ENCODE data around the gene CHID1.

CHID1 gene

DNA sequence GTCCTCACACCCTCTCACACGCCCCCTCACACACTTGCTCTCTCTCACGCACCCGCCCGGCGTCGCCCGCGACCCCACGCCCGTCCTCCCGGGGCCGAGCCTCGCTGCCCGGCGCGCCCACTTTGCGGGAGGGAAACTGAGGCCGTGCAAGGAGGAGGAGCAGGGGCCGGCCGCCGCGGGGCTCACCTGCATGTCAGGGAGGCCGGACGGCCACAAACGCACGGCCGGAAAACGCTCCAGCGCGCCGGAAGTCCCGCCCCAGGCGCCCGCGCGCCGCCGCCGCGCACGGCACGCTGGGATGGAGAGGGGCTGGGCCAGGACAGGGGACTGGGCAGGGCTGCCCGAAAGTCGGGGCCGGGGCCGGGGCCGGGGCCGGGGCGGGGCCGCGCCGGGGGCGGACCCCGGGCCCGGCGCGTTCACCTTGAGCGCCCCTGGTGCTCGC, at the start of gene CHID1:
TSS of gene CHID1 (minus strand) at position 222 of the 442 bp plus-strand sequence. CDS start 5,994 bp downstream, outside the sequence.
- Histone ChIP-seq H3K36me3 (ENCODE audit: control insufficient read depth, insufficient read depth, low read length) (no peaks in the 10 kb centered on the region), H3K27ac (ENCODE audit: low read length) (no peak within 1 kb of the TSS), H3K9me3 (ENCODE audit: control insufficient read depth, insufficient read depth, low read length) (no peaks in the 10 kb centered on the region), H3K4me3 (ENCODE audit: low read length) (peak within 1 kb of the TSS; percentile 69), H3K27me3 (ENCODE audit: control insufficient read depth, insufficient read depth, low read length) (no peaks in the 10 kb centered on the region), H3K4me1 (ENCODE audit: control insufficient read depth, insufficient read depth, low read length) (peaks cover 2% of the 10 kb centered on the region; the same call in 1 of the 2 replicates)
- no peak for DNase-seq (ENCODE audit: low read depth, low spot score)
- no CpG with 5 or more reads among the region's 59 CpGs for WGBS (ENCODE audit: insufficient coverage, insufficient read length)

DNA sequence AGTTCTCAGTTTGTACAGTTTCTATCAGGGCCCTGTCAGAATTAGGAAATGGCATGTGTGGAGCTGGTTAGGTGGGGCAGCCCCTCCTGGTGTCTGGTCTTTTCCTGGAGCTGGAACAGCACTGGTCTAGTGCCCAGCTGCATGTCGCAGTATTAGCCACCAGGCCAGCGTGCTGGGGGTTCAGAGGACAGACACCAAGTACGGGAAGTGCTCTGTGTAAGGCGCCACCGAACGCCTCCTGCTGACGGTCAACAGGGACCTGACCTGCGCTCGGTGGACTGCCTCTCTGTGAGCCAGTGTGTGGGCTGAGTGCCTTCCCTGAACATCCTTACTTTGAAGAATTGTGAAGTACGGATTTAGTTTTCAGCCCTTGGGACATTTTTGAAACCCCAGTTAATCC, 49.0 kb upstream of the CHID1 start:
- H3K4me3 ChIP-seq (ENCODE audit: low read length): no peak overlapping the region
- whole genome bisulfite sequencing (ENCODE audit: insufficient coverage, insufficient read length): no CpG with 5 or more reads among the region's 10 CpGs

DNA sequence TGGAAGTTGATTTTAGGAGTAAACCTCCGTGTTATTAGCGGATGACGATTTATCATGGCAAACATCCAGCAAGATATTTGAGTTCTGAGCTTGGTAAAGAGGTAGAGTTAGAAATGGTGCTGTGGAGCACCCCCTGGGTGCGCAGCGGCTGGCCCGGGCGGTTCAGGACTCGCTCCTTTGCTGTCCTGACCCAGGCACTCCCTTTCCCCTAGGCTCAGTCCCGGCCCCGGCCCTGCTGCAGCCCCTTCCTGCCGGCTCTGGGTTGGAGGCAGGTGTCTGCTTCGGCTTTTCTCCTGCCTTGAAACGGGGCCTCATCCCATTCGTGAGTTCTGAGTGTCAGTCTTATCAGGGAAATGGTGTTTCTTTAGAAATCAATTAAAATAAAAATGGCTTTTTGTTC, 48.4 kb upstream of the CHID1 start:
- Histone ChIP-seq H3K36me3 (ENCODE audit: control insufficient read depth, insufficient read depth, low read length) (peaks cover 4% of the 10 kb centered on the region; the same call in 1 of the 2 replicates), H3K4me1 (ENCODE audit: control insufficient read depth, insufficient read depth, low read length) (peaks cover 8% of the 10 kb centered on the region), H3K27ac (ENCODE audit: low read length) (no peak overlapping the region), H3K4me3 (ENCODE audit: low read length) (no peak overlapping the region), H3K27me3 (ENCODE audit: control insufficient read depth, insufficient read depth, low read length) (no peaks in the 10 kb centered on the region), H3K9me3 (ENCODE audit: control insufficient read depth, insufficient read depth, low read length) (no peaks in the 10 kb centered on the region)
- no peak for DNase-seq (ENCODE audit: low read depth, low spot score)
- WGBS (ENCODE audit: insufficient coverage, insufficient read length): no CpG with 5 or more reads among the region's 14 CpGs

More for the DNA sequence above, 49.0 kb upstream of the CHID1 start:
- Histone ChIP-seq H3K9me3 (ENCODE audit: control insufficient read depth, insufficient read depth, low read length) (no peaks in the 10 kb centered on the region), H3K27me3 (ENCODE audit: control insufficient read depth, insufficient read depth, low read length) (no peaks in the 10 kb centered on the region), H3K27ac (ENCODE audit: low read length) (no peak overlapping the region), H3K36me3 (ENCODE audit: control insufficient read depth, insufficient read depth, low read length) (peaks cover 4% of the 10 kb centered on the region; the same call in 1 of the 2 replicates), H3K4me1 (ENCODE audit: control insufficient read depth, insufficient read depth, low read length) (peaks cover 8% of the 10 kb centered on the region)
- DNase-seq (ENCODE audit: low read depth, low spot score): no peak

DNA sequence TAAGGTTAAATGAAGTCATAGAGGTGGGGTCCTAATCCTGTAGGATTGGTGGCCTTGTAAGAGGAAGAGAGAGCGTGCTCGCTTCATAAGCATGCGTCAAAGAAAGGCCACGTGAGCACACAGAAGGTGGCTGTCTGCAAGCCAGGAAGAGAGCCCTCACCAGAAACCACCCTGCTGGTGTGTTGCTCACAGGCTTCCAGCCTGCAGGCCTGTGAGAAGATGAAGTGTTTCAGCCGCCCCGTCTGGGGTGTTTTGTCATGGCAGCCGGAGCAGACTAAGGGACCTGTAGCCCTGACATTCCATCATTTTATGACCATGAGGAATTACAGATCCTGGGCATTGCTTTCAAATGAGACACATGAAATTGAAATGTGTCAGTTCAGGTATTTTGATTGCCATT, 47.5 kb upstream of the CHID1 start:
- Histone ChIP-seq H3K4me3 (ENCODE audit: low read length) (no peak overlapping the region), H3K36me3 (ENCODE audit: control insufficient read depth, insufficient read depth, low read length) (no peaks in the 10 kb centered on the region), H3K4me1 (ENCODE audit: control insufficient read depth, insufficient read depth, low read length) (peaks cover 8% of the 10 kb centered on the region), H3K27ac (ENCODE audit: low read length) (no peak overlapping the region), H3K27me3 (ENCODE audit: control insufficient read depth, insufficient read depth, low read length) (no peaks in the 10 kb centered on the region), H3K9me3 (ENCODE audit: control insufficient read depth, insufficient read depth, low read length) (no peaks in the 10 kb centered on the region)
- DNase-seq (ENCODE audit: low read depth, low spot score): no peak
- whole genome bisulfite sequencing (ENCODE audit: insufficient coverage, insufficient read length): no CpG with 5 or more reads among the region's 7 CpGs

DNA sequence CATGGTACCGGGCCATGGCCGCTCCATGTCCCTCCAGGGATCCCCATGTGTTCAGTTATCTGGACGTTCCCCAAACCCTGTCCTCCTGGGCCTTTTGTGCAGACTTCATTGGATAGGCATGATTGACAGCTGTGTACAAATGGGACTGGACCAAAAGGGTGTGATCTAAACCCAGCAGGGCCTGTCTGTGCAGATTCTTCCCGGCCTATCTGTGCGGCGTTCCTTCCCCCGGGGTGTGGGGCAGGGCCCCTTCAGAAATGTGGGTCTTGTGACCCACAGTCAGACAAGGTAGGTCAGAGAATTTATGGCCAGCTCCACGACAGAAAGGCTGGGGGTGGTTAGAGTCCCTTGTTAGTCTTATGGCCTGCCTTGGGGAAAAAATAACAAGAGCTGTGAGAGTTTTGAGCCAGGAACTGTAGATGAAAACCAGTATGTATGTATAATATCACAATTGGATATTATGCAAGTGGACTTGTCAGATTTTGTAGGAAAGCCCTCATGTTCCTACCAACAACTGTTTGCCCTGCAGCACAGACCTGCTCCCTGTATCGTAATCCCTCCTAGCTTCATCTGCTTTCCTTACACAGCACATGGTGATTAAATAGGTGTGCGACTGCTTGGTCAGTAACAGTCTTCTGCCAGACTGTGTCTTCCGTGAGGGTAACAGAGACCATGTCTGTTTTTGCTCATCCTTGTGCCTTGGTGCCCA, 46.8 kb upstream of the CHID1 start:
- no peak overlapping the region for H3K4me3 ChIP-seq (ENCODE audit: low read length)
- peaks cover 8% of the 10 kb centered on the region for H3K4me1 ChIP-seq (ENCODE audit: control insufficient read depth, insufficient read depth, low read length)
- H3K27me3 ChIP-seq (ENCODE audit: control insufficient read depth, insufficient read depth, low read length): no peaks in the 10 kb centered on the region
- no peaks in the 10 kb centered on the region for H3K9me3 ChIP-seq (ENCODE audit: control insufficient read depth, insufficient read depth, low read length)
- no peaks in the 10 kb centered on the region for H3K36me3 ChIP-seq (ENCODE audit: control insufficient read depth, insufficient read depth, low read length)
- no CpG with 5 or more reads among the region's 11 CpGs for WGBS (ENCODE audit: insufficient coverage, insufficient read length)
- no peak for DNase-seq (ENCODE audit: low read depth, low spot score)
- no peak overlapping the region for H3K27ac ChIP-seq (ENCODE audit: low read length)

DNA sequence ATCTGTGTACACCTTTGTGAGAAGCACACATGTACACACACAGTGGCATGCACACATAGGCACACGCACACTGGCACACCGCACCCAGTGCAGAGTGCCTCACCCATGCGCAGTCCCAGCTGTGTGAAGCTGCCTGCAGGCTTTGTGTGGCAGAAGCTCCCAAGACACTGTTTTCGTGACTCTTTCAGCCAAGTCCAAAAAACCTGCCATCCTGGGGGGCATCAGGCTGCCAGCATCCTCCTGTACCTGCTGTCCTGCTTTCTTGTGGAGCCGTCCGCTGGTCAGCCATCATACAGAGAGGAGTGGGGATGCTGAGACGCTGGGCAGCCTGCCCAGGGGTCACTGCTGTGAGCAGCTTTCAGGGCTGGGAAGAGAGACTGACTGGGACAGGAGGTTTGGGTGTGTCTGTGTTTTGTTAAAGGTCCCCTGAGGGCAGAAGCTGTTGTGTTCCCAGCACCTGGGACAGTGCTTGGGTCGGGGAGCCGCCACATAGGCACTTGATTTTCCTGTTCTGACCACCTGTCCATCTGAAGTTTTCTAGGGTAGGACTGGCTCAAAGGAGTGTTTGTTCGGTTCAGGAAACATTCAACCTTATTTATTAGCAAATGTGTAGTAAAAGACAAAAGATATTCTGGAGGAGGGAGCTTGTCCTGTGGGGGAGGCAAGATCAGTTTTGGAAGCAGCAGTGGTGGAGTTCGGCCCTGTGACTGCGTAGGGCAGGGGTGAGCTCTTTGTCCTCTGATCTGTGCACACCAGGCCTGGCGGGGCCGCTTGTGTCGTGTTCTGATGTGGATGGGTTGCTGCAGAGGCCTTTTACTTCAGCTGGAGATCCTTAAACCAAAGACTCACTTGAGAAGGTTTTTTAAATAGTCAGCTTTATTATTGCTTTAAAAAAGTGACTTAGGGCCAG, 44.8 kb upstream of the CHID1 start:
- no CpG with 5 or more reads among the region's 15 CpGs for WGBS (ENCODE audit: insufficient coverage, insufficient read length)
- no peaks in the 10 kb centered on the region for H3K36me3 ChIP-seq (ENCODE audit: control insufficient read depth, insufficient read depth, low read length)
- no peaks in the 10 kb centered on the region for H3K9me3 ChIP-seq (ENCODE audit: control insufficient read depth, insufficient read depth, low read length)
- no peak for DNase-seq (ENCODE audit: low read depth, low spot score)
- no peak overlapping the region for H3K27ac ChIP-seq (ENCODE audit: low read length)
- H3K4me3 ChIP-seq (ENCODE audit: low read length): no peak overlapping the region
- no peaks in the 10 kb centered on the region for H3K27me3 ChIP-seq (ENCODE audit: control insufficient read depth, insufficient read depth, low read length)
- peaks cover 8% of the 10 kb centered on the region for H3K4me1 ChIP-seq (ENCODE audit: control insufficient read depth, insufficient read depth, low read length)

DNA sequence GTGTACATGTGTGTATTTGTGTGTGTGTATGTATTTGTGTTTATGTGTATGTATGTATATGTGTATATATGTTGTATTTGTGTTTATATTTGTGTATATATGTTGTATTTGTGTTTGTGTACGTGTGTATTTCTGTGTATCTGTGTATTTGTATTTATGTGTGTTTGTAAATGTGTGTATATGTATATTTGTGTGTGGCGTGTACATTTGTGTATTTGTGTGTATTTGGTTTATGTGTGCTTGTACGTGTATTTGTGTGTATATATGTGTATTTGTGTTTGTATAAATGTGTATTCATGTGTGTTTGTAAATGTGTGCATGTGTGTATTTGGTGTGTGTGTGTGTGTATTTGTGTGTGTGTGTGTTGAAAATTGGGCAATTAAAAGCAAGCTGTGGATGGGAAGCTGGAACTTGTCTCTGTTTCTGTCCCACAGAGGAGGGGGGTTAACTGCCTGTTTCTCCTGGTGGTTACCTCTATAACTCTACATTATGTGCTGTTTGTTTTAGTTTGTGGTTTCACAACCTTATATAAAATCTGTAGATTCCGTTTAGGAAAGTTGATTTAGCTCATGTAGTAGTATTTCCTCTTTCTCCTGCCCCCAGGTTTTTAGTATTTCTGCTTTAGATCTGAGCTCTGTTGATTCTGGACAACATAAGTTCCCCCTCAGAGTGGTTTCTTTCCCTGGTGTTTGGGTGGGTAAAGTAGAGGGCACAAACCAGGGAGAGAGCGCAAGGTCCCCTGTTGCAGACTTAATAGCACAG, 44.0 kb upstream of the CHID1 start:
- Histone ChIP-seq H3K27me3 (ENCODE audit: control insufficient read depth, insufficient read depth, low read length) (no peaks in the 10 kb centered on the region), H3K4me3 (ENCODE audit: low read length) (no peak overlapping the region), H3K27ac (ENCODE audit: low read length) (no peak overlapping the region), H3K9me3 (ENCODE audit: control insufficient read depth, insufficient read depth, low read length) (no peaks in the 10 kb centered on the region), H3K4me1 (ENCODE audit: control insufficient read depth, insufficient read depth, low read length) (peaks cover 8% of the 10 kb centered on the region), H3K36me3 (ENCODE audit: control insufficient read depth, insufficient read depth, low read length) (no peaks in the 10 kb centered on the region)
- 100% methylated on average over 3 of the region's 5 CpGs for WGBS (ENCODE audit: insufficient coverage, insufficient read length)
- no peak for DNase-seq (ENCODE audit: low read depth, low spot score)

DNA sequence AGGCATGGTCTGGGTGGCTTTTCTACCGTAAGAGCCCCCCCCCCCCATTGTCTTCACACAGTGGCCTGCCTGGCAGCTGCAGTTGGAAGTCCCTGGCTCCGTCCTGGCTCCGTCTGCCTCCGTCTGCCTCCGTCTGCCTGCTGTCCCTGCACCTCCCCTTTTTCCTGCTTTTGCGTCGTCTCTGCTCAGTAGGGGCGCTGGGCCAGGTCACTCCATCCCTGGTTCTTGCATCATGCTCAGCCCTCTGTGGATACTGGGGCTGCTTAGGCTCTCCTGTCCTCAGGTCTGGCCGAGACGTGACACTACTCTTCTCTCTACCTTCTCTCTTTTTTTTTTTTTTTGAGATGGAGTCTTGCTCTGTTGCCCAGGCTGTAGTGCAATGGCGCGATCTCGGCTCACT, 42.9 kb upstream of the CHID1 start:
- H3K4me3 ChIP-seq (ENCODE audit: low read length): no peak overlapping the region
- H3K27me3 ChIP-seq (ENCODE audit: control insufficient read depth, insufficient read depth, low read length): no peaks in the 10 kb centered on the region
- no peaks in the 10 kb centered on the region for H3K9me3 ChIP-seq (ENCODE audit: control insufficient read depth, insufficient read depth, low read length)
- no peak for DNase-seq (ENCODE audit: low read depth, low spot score)
- H3K27ac ChIP-seq (ENCODE audit: low read length): no peak overlapping the region
- no CpG with 5 or more reads among the region's 13 CpGs for WGBS (ENCODE audit: insufficient coverage, insufficient read length)
- no peaks in the 10 kb centered on the region for H3K36me3 ChIP-seq (ENCODE audit: control insufficient read depth, insufficient read depth, low read length)
- peaks cover 6% of the 10 kb centered on the region for H3K4me1 ChIP-seq (ENCODE audit: control insufficient read depth, insufficient read depth, low read length)

DNA sequence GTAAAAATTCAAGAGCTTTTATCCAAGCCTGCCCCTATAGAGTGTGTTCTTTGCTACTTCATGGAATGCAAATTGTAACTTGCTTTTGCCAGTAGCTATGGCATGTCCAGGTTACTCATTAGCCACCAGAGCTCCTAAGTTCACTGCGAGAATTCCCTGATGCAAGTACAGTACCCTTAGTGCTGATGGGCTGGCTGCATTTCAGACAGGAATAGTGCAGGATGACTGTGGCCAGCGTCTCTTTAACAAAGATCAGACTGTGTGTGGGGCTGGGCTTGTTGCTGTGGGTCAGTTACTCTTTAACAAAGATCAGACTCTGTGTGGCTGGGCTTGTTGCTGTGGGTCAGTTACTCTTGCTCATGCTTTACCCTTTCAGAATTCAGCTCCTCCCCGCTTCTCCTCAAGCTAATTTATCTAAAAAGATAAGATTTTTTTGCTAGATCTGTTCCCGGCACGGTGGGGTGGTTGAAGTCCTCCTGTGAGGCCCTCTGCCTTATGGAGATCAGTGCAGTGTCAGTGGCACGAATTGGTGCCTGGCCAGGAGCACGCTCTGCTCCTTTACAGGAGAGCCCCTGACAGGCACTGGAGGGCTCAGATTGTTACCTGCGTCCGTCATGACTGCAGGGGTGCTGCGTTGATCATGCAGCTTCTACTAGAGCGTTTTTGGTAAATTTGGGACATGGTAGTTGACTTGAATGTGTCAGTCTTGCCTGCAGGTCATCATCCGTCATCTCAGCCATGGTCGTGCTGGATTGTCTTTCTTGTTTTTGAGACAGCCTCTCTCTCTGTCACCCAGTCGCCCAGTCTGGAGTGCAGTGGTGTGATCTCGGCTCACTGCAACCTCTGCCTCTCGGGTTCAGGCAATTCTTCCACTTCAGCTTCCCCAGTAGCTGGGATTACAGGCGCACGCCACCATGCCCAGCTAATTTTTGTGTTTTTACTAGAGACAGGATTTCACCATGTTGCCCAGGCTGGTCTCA, 42.1 kb upstream of the CHID1 start:
- Histone ChIP-seq H3K4me1 (ENCODE audit: control insufficient read depth, insufficient read depth, low read length) (peaks cover 6% of the 10 kb centered on the region), H3K9me3 (ENCODE audit: control insufficient read depth, insufficient read depth, low read length) (no peaks in the 10 kb centered on the region), H3K4me3 (ENCODE audit: low read length) (no peak overlapping the region), H3K36me3 (ENCODE audit: control insufficient read depth, insufficient read depth, low read length) (no peaks in the 10 kb centered on the region), H3K27me3 (ENCODE audit: control insufficient read depth, insufficient read depth, low read length) (no peaks in the 10 kb centered on the region), H3K27ac (ENCODE audit: low read length) (no peak overlapping the region)
- DNase-seq (ENCODE audit: low read depth, low spot score): no peak
- no CpG with 5 or more reads among the region's 18 CpGs for WGBS (ENCODE audit: insufficient coverage, insufficient read length)

Data from iPS DF 6.9 (cell line).